HepG2 (cell line): Measurements from ENCODE around the gene FZD8. TPM values are rescaled to one million over a fixed set of nuclear protein-coding genes. Genes with fewer than 3 reads are reported as not detected.

Experiments used
- ATAC-seq: fragments of 200-7000 bp; cut with Tn5 transposase; 3 replicates; pipeline ENCODE4 v1.9.1; 2020; ENCODE audit warnings: mild to moderate bottlenecking, moderate library complexity
- BruUV-seq: library from RNA; stranded (reverse); fragments of 400-500 nt; replicated peaks from 2 replicates; lab custom pipeline; 2021; lab: Mats Ljungman, UMichigan
- CTCF ChIA-PET: fragments of 300-600 bp; formaldehyde crosslinking; extraction: SDS; loops from one replicate; lab custom pipeline; 2021; ENCODE audit warnings: low total read pairs, inconsistent platforms, low intra/inter-chr PET ratio; lab: Yijun Ruan, JAX
- POLR2A ChIA-PET: fragments of 350-600 bp; sonication (Branson Sonifier 250); formaldehyde crosslinking; loops from one replicate; lab custom pipeline; 2020; ENCODE audit warnings: antibody characterized with exemption, inconsistent platforms; lab: Yijun Ruan, JAX
- DNase-seq: peaks from one replicate; pipeline ENCODE4 v3.0.0-alpha.2; 2015; ENCODE audit warnings: low spot score
- FAIRE-seq: peaks from 3 replicates; lab custom pipeline; 2011; peaks lifted over from hg19 to GRCh38; lab: Jason Lieb, UNC
- H2AFZ ChIP-seq: one replicate; pipeline ENCODE4 v1.6.1; 2011; ENCODE audit warnings: low read length, inconsistent platforms
- H3K27ac ChIP-seq: fragments of 300-600 bp; 3 replicates; pipeline ENCODE4 v1.8.0; 2011; ENCODE audit warnings: mixed run types, mild to moderate bottlenecking, mixed read lengths, low read length, inconsistent platforms; ENCODE audit not compliant: insufficient read depth; ENCODE audit errors: extremely low read length
- H3K27me3 ChIP-seq, 2 experiments: fragments of 200-600 bp in 1 of 2; 2 replicates in 1 of 2; 3 replicates in 1 of 2; pipeline versions ENCODE4 v1.6.0 to v1.8.0; 2011; ENCODE audit warnings: low read length in 2 of 2, mild to moderate bottlenecking in 2 of 2, moderate library complexity in 2 of 2, inconsistent platforms in 1 of 2; ENCODE audit not compliant: insufficient read depth in 2 of 2, control insufficient read depth in 1 of 2
- H3K36me3 ChIP-seq, 2 experiments: fragments of 200-600 bp in 1 of 2; replicated peaks in 1 of 2; 2 replicates in 1 of 2; 3 replicates in 1 of 2; pipeline versions ENCODE4 v1.5.1 to v1.8.0; 2011; ENCODE audit warnings: low read length in 2 of 2, inconsistent platforms in 1 of 2; ENCODE audit not compliant: insufficient read depth in 2 of 2, control insufficient read depth in 1 of 2
- H3K4me1 ChIP-seq: 2 replicates; pipeline ENCODE4 v1.5.1; 2012; ENCODE audit warnings: low read length, inconsistent platforms; ENCODE audit not compliant: insufficient read depth
- H3K4me2 ChIP-seq: 2 replicates; pipeline ENCODE4 v1.6.0; 2011; ENCODE audit warnings: low read depth, low read length, inconsistent platforms
- H3K4me3 ChIP-seq, 3 experiments: fragments of 200-600 bp in 1 of 3; sonication (generic), shearing (Covaris generic) in 1 of 3; replicated peaks in 1 of 3; 2 replicates each; pipeline ENCODE4 v1.5.1; 2011 to 2016; ENCODE audit warnings: low read length in 3 of 3, inconsistent platforms in 2 of 3, low read depth in 2 of 3, mild to moderate bottlenecking in 2 of 3, control low read depth in 1 of 3, mixed read lengths in 1 of 3; ENCODE audit not compliant: insufficient read depth in 1 of 3
- H3K79me2 ChIP-seq: one replicate; pipeline ENCODE4 v1.6.1; 2011; ENCODE audit warnings: low read length, inconsistent platforms; ENCODE audit not compliant: insufficient read depth
- H3K9ac ChIP-seq: 2 replicates; pipeline ENCODE4 v1.6.0; 2011; ENCODE audit warnings: mild to moderate bottlenecking, low read depth, low read length, inconsistent platforms; ENCODE audit not compliant: insufficient read depth
- H3K9me3 ChIP-seq: 2 replicates; pipeline ENCODE4 v1.5.1; 2012; ENCODE audit warnings: mild to moderate bottlenecking, low read length
- H4K20me1 ChIP-seq: 2 replicates; pipeline ENCODE4 v1.6.0; 2011; ENCODE audit warnings: inconsistent platforms, mild to moderate bottlenecking, low read length, moderate library complexity; ENCODE audit not compliant: insufficient read depth
- FOXM1 ChIP-seq: sonication (generic); formaldehyde crosslinking; IDR thresholded peaks from 2 replicates; pipeline ENCODE4 v1.5.0; 2020; ENCODE audit warnings: missing genetic modification reagents
- HDAC2 ChIP-seq: sonication (generic); formaldehyde crosslinking; IDR thresholded peaks from 2 replicates; pipeline ENCODE4 v1.4.0; 2020; ENCODE audit warnings: missing genetic modification reagents
- KDM4B ChIP-seq: sonication (generic); formaldehyde crosslinking; IDR thresholded peaks from 2 replicates; pipeline ENCODE4 v1.4.0; 2020; ENCODE audit warnings: missing genetic modification reagents
- MAFF ChIP-seq: IDR thresholded peaks from 2 replicates; pipeline ENCODE4 v1.6.1; 2011; ENCODE audit warnings: low read depth, low read length, improper control_type of control experiment
- MAFK ChIP-seq, 2 experiments: IDR thresholded peaks in 1 of 2; conservative IDR thresholded peaks in 1 of 2; 2 replicates each; pipeline ENCODE4 v1.6.1; 2011; ENCODE audit warnings: improper control_type of control experiment in 2 of 2, low read length in 2 of 2
- WIZ ChIP-seq: sonication (generic); formaldehyde crosslinking; IDR thresholded peaks from 2 replicates; pipeline ENCODE4 v1.5.1; 2020; ENCODE audit warnings: mild to moderate bottlenecking, missing genetic modification reagents
- ZMYM3 ChIP-seq: sonication (generic); formaldehyde crosslinking; IDR thresholded peaks from 2 replicates; pipeline ENCODE4 v1.5.1; 2020; ENCODE audit warnings: mild to moderate bottlenecking, missing genetic modification reagents
- ZNF552 ChIP-seq: sonication (generic); formaldehyde crosslinking; IDR thresholded peaks from 2 replicates; pipeline ENCODE4 v1.9.0; 2022; ENCODE audit warnings: missing genetic modification reagents, mild to moderate bottlenecking, borderline replicate concordance
- WGBS: methylation state at CpG from one replicate; pipeline ENCODE4 v1.1.6; 2017; ENCODE audit warnings: low lambda C conversion rate; 5-methylcytosine and 5-hydroxymethylcytosine counted together
- in situ Hi-C: cut with HindIII; loops from 2 replicates; pipeline ENCODE4 v1.10.0; 2017; ENCODE audit warnings: low pct_unique_long_range_greater_than_20kb; ENCODE audit not compliant: extremely low pct_ligation_motif_present
- intact Hi-C: fragments of 100-400 bp; cut with micrococcal nuclease; formaldehyde crosslinking; loops from one replicate; pipeline ENCODE4 v1.10.0; 2022; ENCODE audit not compliant: unreplicated experiment
- polyA plus RNA-seq, 8 experiments: library from polyadenylated mRNA; depleted of rRNA in 3 of 8; stranded (reverse) in 7 of 8; unstranded in 1 of 8; fragments of >200 nt; fragmentation: Illumina TruSeq in 4 of 8; extraction: Trizol in 4 of 8; gene quantifications; 2 replicates each; pipeline versions ENCODE4 v1.2.1 to v1.2.3, GENCODE V29; 2011 to 2016; ENCODE audit warnings: low read depth in 4 of 8, missing spikeins in 1 of 8, mixed read lengths in 1 of 8; ENCODE audit not compliant: insufficient read depth in 1 of 8
- total RNA-seq, 5 experiments: library from RNA; depleted of rRNA; stranded (reverse); fragments of >200 nt; fragmentation: Illumina TruSeq; extraction: Trizol; gene quantifications; 2 replicates each; pipeline ENCODE4 v1.2.3, GENCODE V29; 2016; ENCODE audit warnings: low read depth in 1 of 5
- TF ChIP-seq, protein P1 (sequence below): sonication (generic); formaldehyde crosslinking; IDR thresholded peaks from 2 replicates; pipeline ENCODE4 v1.8.1; 2023; ENCODE audit warnings: mild to moderate bottlenecking, inconsistent platforms, moderate library complexity, missing genetic modification reagents, borderline replicate concordance

Gene FZD8
- total and polyA plus RNA-seq, 2 of the 13 experiments (the other 11 are each of a cell fraction or from before 2014, with no cell fraction given): 0.05 to 0.07 TPM

DNA sequence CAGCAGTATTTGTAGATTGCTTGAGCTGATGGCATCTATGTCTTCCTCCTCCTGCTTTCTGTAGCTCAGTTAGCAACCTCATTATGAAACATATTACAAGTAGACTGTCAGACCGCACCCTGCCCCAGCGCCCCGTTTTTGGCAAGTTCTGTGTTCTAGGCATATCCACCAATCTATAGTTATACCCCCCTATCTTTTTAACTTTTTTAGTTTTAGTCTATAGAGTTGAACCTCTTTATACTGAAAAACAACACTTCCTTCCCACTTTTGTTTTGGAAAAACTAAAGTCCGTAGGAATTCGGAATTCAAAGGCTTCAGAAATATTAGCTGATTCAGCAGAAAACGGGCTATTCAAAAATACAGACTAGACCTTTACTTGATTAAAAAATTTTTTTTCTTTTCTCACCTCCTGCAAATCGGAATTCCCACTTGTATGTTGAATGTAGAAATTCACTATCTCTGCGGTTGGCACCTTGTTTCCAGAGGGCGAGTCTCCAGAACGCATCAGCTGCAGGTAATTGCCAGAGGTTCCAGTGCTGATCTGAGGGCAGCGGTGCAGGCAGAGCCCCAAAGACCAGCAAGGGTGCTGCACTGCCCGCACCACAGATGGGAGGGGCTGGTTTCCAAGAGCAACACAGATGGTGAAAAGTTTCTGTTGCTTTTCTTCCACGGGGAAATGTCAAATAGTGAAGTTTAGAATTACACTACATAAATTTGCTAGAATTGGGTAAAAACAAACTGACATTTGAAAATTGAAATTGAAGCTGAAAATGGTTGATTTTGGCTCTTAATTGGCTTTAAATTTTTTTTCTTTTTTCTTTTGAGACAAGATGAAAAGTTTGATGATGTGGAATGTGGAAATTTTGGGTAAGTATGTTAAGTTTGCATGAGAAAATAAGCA lies 2.2 kb upstream of the FZD8 start:
- Histone ChIP-seq H3K27me3 (peaks cover 6 to 30% of the 10 kb centered on the region in 2 experiments), H3K4me1 (peaks cover 20% of the 10 kb centered on the region), H2AFZ (no peak overlapping the region), H3K9me3 (no peaks in the 10 kb centered on the region), H3K27ac (no peak overlapping the region), H4K20me1 (no peaks in the 10 kb centered on the region), H3K4me3 (no peak overlapping the region), H3K79me2 (no peaks in the 10 kb centered on the region), H3K36me3 (no peaks in the 10 kb centered on the region), H3K9ac (no peak overlapping the region), H3K4me2 (no peak overlapping the region)
- intact Hi-C loops: loop anchor here (5.0 kb wide), 1 partner anchor 43 kb away; no protein-coding TSS in a partner anchor
- ChIA-PET CTCF (no interaction called here), POLR2A (no interaction called here)
- in situ Hi-C loops: loop anchor here (10.0 kb wide), 1 partner anchor 141 kb away; no protein-coding TSS in a partner anchor
- 9% methylated on average over 13 of the region's 13 CpGs for WGBS
- DNase-seq (no peak), FAIRE-seq (no peak), ATAC-seq (no peak)
- TF ChIP-seq MAFF (peak; percentile 99), ZMYM3 (CRISPR knock-in tag) (no peak), FOXM1 (no peak), ZNF552 (no peak), WIZ (CRISPR knock-in tag) (no peak), HDAC2 (CRISPR knock-in tag) (no peak), KDM4B (CRISPR knock-in tag) (no peak), MAFK (conservative IDR thresholded peaks at IDR 0.05 in 1 of 2, IDR thresholded peaks at IDR 0.05 in 1 of 2; ENCODE audit: low read length in 2 of 2) (peak; percentile 98 to 100)
- TF ChIP-seq, protein P1, sequence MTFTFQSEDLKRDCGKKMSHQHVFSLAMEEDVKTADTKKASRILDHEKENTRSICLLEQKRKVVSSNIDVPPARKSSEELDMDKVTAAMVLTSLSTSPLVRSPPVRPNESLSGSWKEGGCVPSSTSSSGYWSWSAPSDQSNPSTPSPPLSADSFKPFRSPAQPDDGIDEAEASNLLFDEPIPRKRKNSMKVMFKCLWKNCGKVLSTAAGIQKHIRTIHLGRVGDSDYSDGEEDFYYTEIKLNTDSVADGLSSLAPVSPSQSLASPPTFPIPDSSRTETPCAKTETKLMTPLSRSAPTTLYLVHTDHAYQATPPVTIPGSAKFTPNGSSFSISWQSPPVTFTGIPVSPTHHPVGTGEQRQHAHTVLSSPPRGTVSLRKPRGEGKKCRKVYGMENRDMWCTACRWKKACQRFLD: no peak
- BruUV-seq: no TSS peak
